Measurements from ENCODE around the gene ALDOA.

DNA sequence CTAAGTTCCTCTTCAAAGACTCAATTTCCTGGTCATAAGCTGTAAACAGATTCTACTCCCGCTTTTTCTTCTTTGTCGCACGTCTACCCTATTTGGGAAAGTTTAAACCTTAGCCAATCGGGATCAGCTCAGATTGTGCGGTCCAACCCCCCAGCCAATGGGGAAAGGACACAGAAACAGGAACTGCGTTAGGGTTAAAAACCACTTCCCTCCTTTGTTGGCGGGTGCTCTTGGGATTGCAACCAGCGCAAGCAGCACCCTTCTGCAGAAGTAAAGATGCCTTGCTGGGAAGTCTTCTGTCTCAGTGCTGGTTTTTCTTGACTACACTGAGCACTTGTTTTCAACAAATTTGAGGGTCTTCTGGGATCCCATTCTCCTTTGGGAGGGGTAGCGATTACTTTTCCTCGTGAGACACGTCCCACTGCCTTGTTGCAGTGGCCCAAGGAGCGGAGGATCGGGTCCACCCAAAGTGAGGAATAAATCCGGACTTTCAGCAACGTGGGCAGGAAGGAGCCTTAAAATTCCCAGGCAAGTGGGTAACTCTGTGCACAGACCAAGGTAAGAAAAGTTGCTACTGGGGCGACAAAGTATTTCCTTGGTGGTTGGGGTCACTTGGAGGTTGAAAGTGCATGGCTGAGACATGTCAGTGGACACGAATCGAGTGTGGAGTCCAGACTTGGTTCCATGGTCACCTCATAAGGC lies 31.5 kb downstream of the ALDOA start:
- TF ChIP-seq CTCF (IDR thresholded peaks at IDR 0.05), result no peak
- TF ChIP-seq POLR2AphosphoS5 (IDR thresholded peaks at IDR 0.05), result no peak
- TF ChIP-seq POLR2A (IDR thresholded peaks at IDR 0.05), result no peak
